ENCODE results near the gene VAT1L. TPM values are rescaled to one million over a fixed set of nuclear protein-coding genes. Genes with fewer than 3 reads are reported as not detected.
A peak's percentile ranks its signal among the peaks of the same experiment; 100 is the strongest.

The VAT1L gene
- total RNA-seq, 1 experiment from 2014 or later, result 19.1 TPM

- DNase-seq (ENCODE audit: low spot score) (no peak), ATAC-seq (no peak)
- H3K27ac Mint-ChIP-seq, result peak overlapping the region; percentile 51; the same call in 1 of the 2 replicates
- TF ChIP-seq ZNF281 (CRISPR knock-in tag; IDR thresholded peaks at IDR 0.05) (no peak), CREM (CRISPR knock-in tag; IDR thresholded peaks at IDR 0.05) (no peak), FOXP4 (CRISPR knock-in tag; IDR thresholded peaks at IDR 0.05) (no peak), CTCF (IDR thresholded peaks at IDR 0.05) (no peak), OVOL2 (CRISPR knock-in tag; IDR thresholded peaks at IDR 0.05; ENCODE audit: borderline replicate concordance) (no peak), ELF4 (CRISPR knock-in tag; IDR thresholded peaks at IDR 0.05; ENCODE audit: low read depth) (no peak), ESRRA (CRISPR knock-in tag; IDR thresholded peaks at IDR 0.05; ENCODE audit: borderline replicate concordance) (no peak), ZNF425 (CRISPR knock-in tag; conservative IDR thresholded peaks at IDR 0.05) (no peak), ZSCAN18 (CRISPR knock-in tag; IDR thresholded peaks at IDR 0.05) (no peak), NFATC4 (CRISPR knock-in tag; IDR thresholded peaks at IDR 0.05) (no peak), SP1 (CRISPR knock-in tag; conservative IDR thresholded peaks at IDR 0.05) (no peak), CBFB (CRISPR knock-in tag; IDR thresholded peaks at IDR 0.05; ENCODE audit: low read depth) (no peak), GTF2I (CRISPR knock-in tag; conservative IDR thresholded peaks at IDR 0.05) (no peak), PREB (CRISPR knock-in tag; IDR thresholded peaks at IDR 0.05; ENCODE audit: borderline replicate concordance) (no peak), HMGXB4 (CRISPR knock-in tag; IDR thresholded peaks at IDR 0.05) (no peak)
- H3K4me3 Mint-ChIP-seq, result no peak overlapping the region
- no peaks in the 10 kb centered on the region for H3K36me3 Mint-ChIP-seq
- peaks cover 2% of the 10 kb centered on the region; the same call in 1 of the 2 replicates for H3K27me3 Mint-ChIP-seq (ENCODE audit: low read depth)
- ChIA-PET POLR2A (no interaction called here), CTCF (no interaction called here)
- peaks cover 55% of the 10 kb centered on the region for H3K4me1 Mint-ChIP-seq
- no peaks in the 10 kb centered on the region for H3K9me3 Mint-ChIP-seq
Measured at GRCh38 chr16:77919761-77920415, 131.5 kb downstream of the VAT1L start.
